Stimulated activated CD4-positive, alpha-beta T cell treated with anti-CD3 and anti-CD28 coated beads, Interleukin-4, amount 100 ng/mL, for 24 hours (primary cell): ENCODE results near the gene RAPGEF2.

Experiments
- DNase-seq: peaks from one replicate; pipeline ENCODE4 v3.0.0-alpha.2; 2020

RAPGEF2 gene

GRCh38 chr4:159337041-159337440 lies 234.2 kb downstream of the RAPGEF2 start:
- DNase-seq, result no peak

GRCh38 chr4:159341522-159341921 lies 238.6 kb downstream of the RAPGEF2 start:
- no peak for DNase-seq

- no peak for DNase-seq
Measured at GRCh38 chr4:159342374-159342773, 239.5 kb downstream of the RAPGEF2 start.

GRCh38 chr4:159343116-159343515 lies 240.2 kb downstream of the RAPGEF2 start:
- no peak for DNase-seq

GRCh38 chr4:159344877-159345276 lies 242.0 kb downstream of the RAPGEF2 start:
- no peak for DNase-seq

GRCh38 chr4:159346681-159347080 lies 243.8 kb downstream of the RAPGEF2 start:
- DNase-seq, result no peak

- DNase-seq, result no peak
Measured at GRCh38 chr4:159347813-159348212, 244.9 kb downstream of the RAPGEF2 start.

GRCh38 chr4:159349332-159349731 lies 246.5 kb downstream of the RAPGEF2 start:
- DNase-seq, result no peak

- DNase-seq, result no peak
Measured at GRCh38 chr4:159352609-159353008, 249.7 kb downstream of the RAPGEF2 start.

GRCh38 chr4:159353422-159354116 lies 250.7 kb downstream of the RAPGEF2 start:
- no peak for DNase-seq

- DNase-seq, result no peak
Measured at GRCh38 chr4:159355466-159355865, 252.6 kb downstream of the RAPGEF2 start.

- DNase-seq, result no peak
Measured at GRCh38 chr4:159357350-159357749, 254.5 kb downstream of the RAPGEF2 start.

GRCh38 chr4:159358226-159358625 lies 255.3 kb downstream of the RAPGEF2 start:
- DNase-seq, result no peak

- no peak for DNase-seq
Measured at GRCh38 chr4:159360549-159360948, 257.7 kb downstream of the RAPGEF2 start.

- no peak for DNase-seq
Measured at GRCh38 chr4:159363361-159363760, 260.5 kb downstream of the RAPGEF2 start.

GRCh38 chr4:159366966-159367780 lies 264.3 kb downstream of the RAPGEF2 start:
- DNase-seq, result no peak

GRCh38 chr4:159367781-159368080 lies 264.9 kb downstream of the RAPGEF2 start:
- no peak for DNase-seq

GRCh38 chr4:159368320-159368719 lies 265.4 kb downstream of the RAPGEF2 start:
- DNase-seq, result no peak

- DNase-seq, result no peak
Measured at GRCh38 chr4:159369256-159369655, 266.4 kb downstream of the RAPGEF2 start.

- DNase-seq, result no peak
Measured at GRCh38 chr4:159370286-159370685, 267.4 kb downstream of the RAPGEF2 start.

- DNase-seq, result no peak
Measured at GRCh38 chr4:159374749-159375530, 272.1 kb downstream of the RAPGEF2 start.

- no peak for DNase-seq
Measured at GRCh38 chr4:159376289-159376688, 273.4 kb downstream of the RAPGEF2 start.

- DNase-seq, result no peak
Measured at GRCh38 chr4:159378056-159378616, 275.3 kb downstream of the RAPGEF2 start.
